ENCODE results near the gene PABPN1.

The PABPN1 gene

DNA sequence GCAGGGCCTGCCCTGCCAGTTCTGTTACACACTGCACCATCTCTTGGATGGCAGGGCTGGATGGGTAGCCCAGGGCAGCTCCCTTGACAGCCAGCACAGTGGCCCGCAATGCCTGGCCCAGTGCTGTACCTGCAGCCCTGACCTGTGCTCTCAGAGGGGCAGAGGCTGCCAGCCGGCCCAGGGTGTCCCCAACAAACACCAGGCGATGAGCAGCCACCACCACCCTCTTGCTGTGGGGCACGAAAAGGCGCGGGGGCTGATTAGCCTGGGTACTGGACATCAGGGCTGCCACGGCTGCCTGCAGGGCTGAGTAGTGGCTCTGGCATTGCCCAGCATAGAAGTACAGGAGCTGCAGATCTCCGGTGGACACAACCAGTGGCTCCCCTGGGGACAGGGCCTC, 36.0 kb downstream of the PABPN1 start:
- H3K9me3 ChIP-seq = no peaks in the 10 kb centered on the region
- H3K27ac ChIP-seq = no peak overlapping the region
- TF ChIP-seq, protein P1, sequence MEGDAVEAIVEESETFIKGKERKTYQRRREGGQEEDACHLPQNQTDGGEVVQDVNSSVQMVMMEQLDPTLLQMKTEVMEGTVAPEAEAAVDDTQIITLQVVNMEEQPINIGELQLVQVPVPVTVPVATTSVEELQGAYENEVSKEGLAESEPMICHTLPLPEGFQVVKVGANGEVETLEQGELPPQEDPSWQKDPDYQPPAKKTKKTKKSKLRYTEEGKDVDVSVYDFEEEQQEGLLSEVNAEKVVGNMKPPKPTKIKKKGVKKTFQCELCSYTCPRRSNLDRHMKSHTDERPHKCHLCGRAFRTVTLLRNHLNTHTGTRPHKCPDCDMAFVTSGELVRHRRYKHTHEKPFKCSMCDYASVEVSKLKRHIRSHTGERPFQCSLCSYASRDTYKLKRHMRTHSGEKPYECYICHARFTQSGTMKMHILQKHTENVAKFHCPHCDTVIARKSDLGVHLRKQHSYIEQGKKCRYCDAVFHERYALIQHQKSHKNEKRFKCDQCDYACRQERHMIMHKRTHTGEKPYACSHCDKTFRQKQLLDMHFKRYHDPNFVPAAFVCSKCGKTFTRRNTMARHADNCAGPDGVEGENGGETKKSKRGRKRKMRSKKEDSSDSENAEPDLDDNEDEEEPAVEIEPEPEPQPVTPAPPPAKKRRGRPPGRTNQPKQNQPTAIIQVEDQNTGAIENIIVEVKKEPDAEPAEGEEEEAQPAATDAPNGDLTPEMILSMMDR (IDR thresholded peaks at IDR 0.05) = no peak
- H3K27me3 ChIP-seq = peaks cover 71% of the 10 kb centered on the region
- no peak overlapping the region for H3K4me3 ChIP-seq (ENCODE audit: low read depth in 1 of 2, low read length in 1 of 2)
- peaks cover 0 to 8% of the 10 kb centered on the region in 2 experiments for H3K4me1 ChIP-seq (ENCODE audit: control insufficient read depth in 1 of 2, insufficient read depth in 1 of 2, low read depth in 1 of 2, low read length in 1 of 2)
- H3K36me3 ChIP-seq = no peaks in the 10 kb centered on the region

DNA sequence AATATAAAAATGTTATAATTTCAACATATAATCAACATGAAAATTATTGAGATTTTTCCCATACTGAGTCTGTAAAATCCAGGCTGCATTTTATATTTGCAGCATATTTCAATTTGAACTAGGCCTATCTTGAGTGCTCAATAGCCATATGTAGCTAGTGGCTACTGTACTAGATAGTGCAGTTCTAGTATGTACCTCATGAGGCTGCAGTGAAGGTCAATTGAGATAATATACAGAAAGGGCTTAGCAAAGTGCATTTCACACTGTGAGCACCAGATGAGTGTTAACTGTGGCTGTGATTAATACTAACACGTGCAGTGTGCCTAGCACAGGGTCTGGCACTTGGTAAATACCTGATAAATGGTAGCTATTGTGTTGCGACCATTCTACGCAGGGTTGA, 36.8 kb downstream of the PABPN1 start:
- H3K4me3 ChIP-seq (ENCODE audit: low read depth in 1 of 2, low read length in 1 of 2) = no peak overlapping the region
- TF ChIP-seq, protein P1 (IDR thresholded peaks at IDR 0.05) = no peak

DNA sequence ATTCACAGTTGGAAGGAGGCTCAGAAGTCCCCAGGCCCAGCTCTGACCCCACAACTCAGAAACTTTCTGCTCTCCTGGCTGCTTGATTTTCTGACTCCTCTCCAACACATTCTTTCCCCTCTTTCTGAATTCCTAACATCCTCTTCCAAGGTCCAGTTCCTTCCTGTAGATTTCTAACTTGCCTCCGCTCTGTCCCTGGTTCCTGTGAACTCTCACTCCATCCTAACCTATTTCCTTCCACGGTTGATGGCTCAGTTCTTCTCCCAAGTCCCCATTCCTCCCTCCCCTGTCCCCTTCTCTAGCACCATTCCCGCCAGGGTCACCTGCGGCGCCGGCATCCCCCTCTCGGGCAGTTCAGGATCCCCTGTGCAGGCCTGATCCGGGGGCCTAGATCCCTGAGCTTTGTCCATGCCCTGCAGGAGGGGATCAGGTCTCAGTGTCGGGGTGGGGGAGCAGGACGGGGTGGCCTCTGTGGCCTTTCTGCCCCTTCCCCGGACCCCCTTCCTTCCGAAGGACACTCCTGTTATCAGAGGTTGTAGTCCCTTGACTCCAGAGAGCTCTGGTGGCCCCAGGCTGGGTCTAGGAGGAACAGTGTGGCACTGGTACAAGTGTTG, 37.4 kb downstream of the PABPN1 start:
- H3K9me3 ChIP-seq = no peaks in the 10 kb centered on the region
- peaks cover 70% of the 10 kb centered on the region for H3K27me3 ChIP-seq
- TF ChIP-seq, protein P1 (IDR thresholded peaks at IDR 0.05) = no peak
- no peaks in the 10 kb centered on the region for H3K36me3 ChIP-seq
- no peak overlapping the region for H3K27ac ChIP-seq
- no peaks in the 10 kb centered on the region for H3K4me1 ChIP-seq (ENCODE audit: control insufficient read depth in 1 of 2, insufficient read depth in 1 of 2, low read depth in 1 of 2, low read length in 1 of 2)
- no peak overlapping the region for H3K4me3 ChIP-seq (ENCODE audit: low read depth in 1 of 2, low read length in 1 of 2)

More for the DNA sequence above, 36.8 kb downstream of the PABPN1 start:
- H3K4me1 ChIP-seq (ENCODE audit: control insufficient read depth in 1 of 2, insufficient read depth in 1 of 2, low read depth in 1 of 2, low read length in 1 of 2) = no peaks in the 10 kb centered on the region
- H3K36me3 ChIP-seq = no peaks in the 10 kb centered on the region
- H3K9me3 ChIP-seq = no peaks in the 10 kb centered on the region
- no peak overlapping the region for H3K27ac ChIP-seq
- H3K27me3 ChIP-seq = peaks cover 70% of the 10 kb centered on the region

DNA sequence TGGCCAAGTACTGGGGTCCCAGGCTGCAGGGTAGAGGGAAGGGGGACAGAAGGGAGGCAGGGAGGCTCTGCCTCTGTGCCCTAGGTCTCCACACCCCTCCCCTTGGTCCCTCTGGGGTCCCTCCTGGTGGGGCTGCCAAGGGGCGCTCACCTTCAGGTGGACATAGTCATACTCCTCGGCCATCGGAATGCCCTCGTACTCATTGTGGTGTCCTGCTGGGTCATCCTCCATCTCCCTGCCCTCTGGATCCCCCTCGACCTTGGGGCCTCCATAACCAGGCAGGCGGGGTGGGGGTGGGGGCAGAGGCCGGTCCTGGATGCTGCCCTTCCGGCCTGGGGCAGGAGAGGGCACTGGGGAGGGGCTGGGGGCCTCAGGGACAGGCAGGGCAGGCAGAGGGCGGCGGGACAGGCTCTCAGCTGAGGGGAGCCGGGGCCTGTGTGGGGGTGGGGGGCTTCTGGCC, 37.9 kb downstream of the PABPN1 start:
- Histone ChIP-seq H3K4me1 (ENCODE audit: control insufficient read depth in 1 of 2, insufficient read depth in 1 of 2, low read depth in 1 of 2, low read length in 1 of 2) (no peaks in the 10 kb centered on the region), H3K27me3 (peaks cover 70% of the 10 kb centered on the region), H3K27ac (no peak overlapping the region), H3K9me3 (no peaks in the 10 kb centered on the region), H3K4me3 (ENCODE audit: low read depth in 1 of 2, low read length in 1 of 2) (no peak overlapping the region), H3K36me3 (no peaks in the 10 kb centered on the region)
- TF ChIP-seq, protein P1 (IDR thresholded peaks at IDR 0.05) = no peak

DNA sequence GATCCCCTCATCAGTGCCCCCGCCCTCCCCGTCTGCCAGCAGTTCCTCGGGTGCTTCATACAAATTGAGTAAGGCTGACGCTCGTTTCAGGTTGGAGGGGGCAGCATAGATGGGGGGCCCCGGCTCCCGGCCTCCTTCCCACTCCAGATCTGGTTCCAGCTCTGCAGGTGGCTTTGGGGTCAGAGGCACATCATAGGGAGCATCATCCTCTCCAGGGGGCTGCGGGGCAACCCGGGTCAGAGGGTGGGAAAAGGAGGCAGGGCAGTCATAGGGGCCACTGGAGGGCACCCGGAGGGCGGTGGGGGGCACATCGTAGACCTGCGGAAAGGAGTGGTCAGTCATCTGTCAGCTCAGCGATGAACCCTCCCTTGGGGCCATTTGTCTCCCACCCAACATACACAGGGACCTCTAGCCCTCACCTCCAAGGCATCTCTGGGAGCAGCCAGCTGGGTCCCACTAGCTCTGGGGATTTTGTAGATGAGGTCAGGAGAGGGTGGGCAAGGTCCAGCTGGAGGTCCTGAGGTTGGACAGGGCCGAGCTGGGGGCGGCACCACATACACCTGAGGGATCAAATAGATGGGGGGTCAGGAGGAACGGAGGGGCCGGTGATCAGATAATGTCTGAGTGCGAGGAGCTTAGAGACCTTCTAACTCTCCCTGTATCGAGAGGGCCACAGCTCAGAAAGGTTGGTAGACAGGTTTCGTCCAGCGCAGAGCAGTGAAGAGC, 38.6 kb downstream of the PABPN1 start:
- H3K27ac ChIP-seq = no peak overlapping the region
- H3K4me1 ChIP-seq (ENCODE audit: control insufficient read depth in 1 of 2, insufficient read depth in 1 of 2, low read depth in 1 of 2, low read length in 1 of 2) = no peaks in the 10 kb centered on the region
- H3K9me3 ChIP-seq = no peaks in the 10 kb centered on the region
- TF ChIP-seq, protein P1 (IDR thresholded peaks at IDR 0.05) = no peak
- no peaks in the 10 kb centered on the region for H3K36me3 ChIP-seq
- H3K4me3 ChIP-seq (ENCODE audit: low read depth in 1 of 2, low read length in 1 of 2) = no peak overlapping the region
- H3K27me3 ChIP-seq = peaks cover 70% of the 10 kb centered on the region
